Thyroid gland (tissue), 4 donors: ENCODE measurements around the gene CD82. TPM values are rescaled to one million over a fixed set of nuclear protein-coding genes. Genes with fewer than 3 reads are reported as not detected.

Source experiments
- DNase-seq, 2 donors: peaks; one replicate each; pipeline ENCODE4 v3.0.0-alpha.2; 2019
- H3K27ac ChIP-seq, 3 donors: fragments of 200-600 bp; sonication (generic); 1 replicate in 2 of 3; 2 replicates in 1 of 3; pipeline ENCODE4 v1.5.1; 2016 to 2019; ENCODE audit warnings: mild to moderate bottlenecking in 1 of 3, moderate library complexity in 1 of 3
- H3K27me3 ChIP-seq: fragments of 200-600 bp; sonication (generic); one replicate; pipeline ENCODE4 v1.5.1; 2019
- H3K36me3 ChIP-seq, 2 donors: fragments of 200-600 bp; sonication (generic); one replicate each; pipeline ENCODE4 v1.5.1; 2016 to 2019
- H3K4me1 ChIP-seq, 2 donors: fragments of 200-600 bp; sonication (generic); one replicate each; pipeline ENCODE4 v1.5.1; 2017 to 2019
- H3K4me3 ChIP-seq, 3 donors: fragments of 200-600 bp; sonication (generic); replicated peaks in 1 of 3; 1 replicate in 2 of 3; 2 replicates in 1 of 3; pipeline ENCODE4 v1.5.1; 2016; ENCODE audit warnings: mild to moderate bottlenecking in 1 of 3
- H3K9me3 ChIP-seq: fragments of 200-600 bp; sonication (generic); one replicate; pipeline ENCODE4 v1.5.1; 2017
- CTCF ChIP-seq, 6 experiments: fragments of 200-600 bp in 3 of 6; fragments of 450-650 bp in 3 of 6; sonication (generic) in 3 of 6; IDR thresholded peaks; one replicate each; pipeline ENCODE4 v1.5.1; 2016 to 2019; ENCODE audit warnings: antibody characterized with exemption in 6 of 6, mild to moderate bottlenecking in 2 of 6, inconsistent platforms in 1 of 6, moderate library complexity in 1 of 6
- POLR2A ChIP-seq, 2 donors: fragments of 450-650 bp; IDR thresholded peaks; one replicate each; pipeline ENCODE4 v1.6.1; 2017; ENCODE audit warnings: antibody characterized with exemption in 2 of 2, mild to moderate bottlenecking in 2 of 2, moderate library complexity in 1 of 2
- WGBS, 2 donors: methylation state at CpG; one replicate each; pipeline ENCODE4 v1.1.5; 2017; 5-methylcytosine and 5-hydroxymethylcytosine counted together
- intact Hi-C: fragments of 100-400 bp; cut with DNase I; formaldehyde crosslinking; loops from one replicate; pipeline ENCODE4 v1.15.1; 2023
- total RNA-seq, 4 donors: library from RNA; depleted of rRNA; stranded (reverse); fragments of >200 nt; gene quantifications; one replicate each; pipeline ENCODE4 v1.2.3, GENCODE V29; 2016

Gene CD82
- total RNA-seq, 4 donors from 2014 or later: 11.8 to 24.0 (median 18.7) TPM

- Histone ChIP-seq H3K27ac (no peak overlapping the region), H3K9me3 (no peaks in the 10 kb centered on the region), H3K4me1 (peaks cover 0 to 30% of the 10 kb centered on the region in 2 donors), H3K4me3 (no peak overlapping the region), H3K36me3 (no peaks in the 10 kb centered on the region), H3K27me3 (no peaks in the 10 kb centered on the region)
- intact Hi-C loops: loop anchor here (2.0 to 10.0 kb wide), 3 partner anchors 104 to 290 kb away; partner anchors contain the start of gene TSPAN18
- TF ChIP-seq CTCF (IDR thresholded peaks at IDR 0.05) (peak; percentile 87 to 99 (median 96)), POLR2A (IDR thresholded peaks at IDR 0.05) (no peak)
- WGBS, 2 donors: 11% methylated on average over 7 to 17 of the region's 24 CpGs
- peak; percentile 74 to 77 for DNase-seq
These were observed 55.7 kb downstream of the CD82 start for GRCh38 chr11:44621140-44621681.

GRCh38 chr11:44621784-44622183 lies 56.3 kb downstream of the CD82 start:
- Histone ChIP-seq H3K27me3 (no peaks in the 10 kb centered on the region), H3K36me3 (no peaks in the 10 kb centered on the region), H3K4me1 (peaks cover 0 to 30% of the 10 kb centered on the region in 2 donors), H3K27ac (no peak overlapping the region), H3K4me3 (no peak overlapping the region), H3K9me3 (no peaks in the 10 kb centered on the region)
- intact Hi-C loops: loop anchor here (2.0 to 10.0 kb wide), 3 partner anchors 103 to 289 kb away; partner anchors contain the start of gene TSPAN18
- 84 to 85% methylated on average over 8 of the region's 8 CpGs for WGBS, 2 donors
- DNase-seq: no peak
- TF ChIP-seq CTCF (IDR thresholded peaks at IDR 0.05) (no peak), POLR2A (IDR thresholded peaks at IDR 0.05) (no peak)

GRCh38 chr11:44622190-44622650 lies 56.8 kb downstream of the CD82 start:
- intact Hi-C loops: loop anchor here (5.0 to 10.0 kb wide), 2 partner anchors 103 to 270 kb away; partner anchors contain the start of gene TSPAN18
- no peaks in the 10 kb centered on the region for H3K27me3 ChIP-seq
- 95 to 96% methylated on average over 4 of the region's 4 CpGs for WGBS, 2 donors
- peaks cover 0 to 30% of the 10 kb centered on the region in 2 donors for H3K4me1 ChIP-seq
- H3K36me3 ChIP-seq: no peaks in the 10 kb centered on the region
- no peak for DNase-seq
- TF ChIP-seq POLR2A (IDR thresholded peaks at IDR 0.05) (no peak), CTCF (IDR thresholded peaks at IDR 0.05) (no peak)
- no peaks in the 10 kb centered on the region for H3K9me3 ChIP-seq
- H3K27ac ChIP-seq: no peak overlapping the region
- H3K4me3 ChIP-seq: no peak overlapping the region

GRCh38 chr11:44622721-44623258 lies 57.3 kb downstream of the CD82 start:
- no peak overlapping the region for H3K4me3 ChIP-seq
- no peaks in the 10 kb centered on the region for H3K36me3 ChIP-seq
- H3K4me1 ChIP-seq: peaks cover 2 to 36% of the 10 kb centered on the region in 2 donors
- DNase-seq: no peak
- H3K27ac ChIP-seq: no peak overlapping the region
- no peaks in the 10 kb centered on the region for H3K27me3 ChIP-seq
- no peaks in the 10 kb centered on the region for H3K9me3 ChIP-seq
- intact Hi-C loops: loop anchor here (5.0 to 10.0 kb wide), 2 partner anchors 102 to 270 kb away; partner anchors contain the start of gene TSPAN18
- 80 to 86% methylated on average over 11 of the region's 11 CpGs for WGBS, 2 donors
- TF ChIP-seq POLR2A (IDR thresholded peaks at IDR 0.05): no peak
- TF ChIP-seq CTCF (IDR thresholded peaks at IDR 0.05): no peak

DNA sequence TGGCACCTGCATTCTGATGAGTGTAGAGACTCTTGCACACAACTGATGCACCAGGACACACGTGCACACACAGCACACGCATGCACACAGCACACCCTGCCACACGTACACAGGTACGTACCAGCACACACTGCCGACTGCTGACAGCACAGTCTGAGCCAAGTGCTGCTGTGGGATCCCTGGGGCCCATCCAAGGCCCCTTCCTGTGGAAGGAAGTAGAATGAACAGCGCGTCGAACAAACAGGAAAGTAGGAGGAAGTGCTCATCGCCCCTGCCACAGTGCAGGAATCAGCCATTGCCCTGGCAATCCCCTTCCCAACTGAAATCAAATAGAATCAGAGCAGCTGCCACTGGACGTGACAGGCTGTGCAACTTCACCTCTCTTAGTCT lies 57.9 kb downstream of the CD82 start:
- H3K27ac ChIP-seq: peak overlapping the region in 2 of 3 donors; percentile 17 to 33
- H3K27me3 ChIP-seq: no peaks in the 10 kb centered on the region
- peak in 1 of 2 donors; percentile 16 for DNase-seq
- H3K9me3 ChIP-seq: no peaks in the 10 kb centered on the region
- WGBS, 2 donors: 75 to 89% methylated on average over 9 to 10 of the region's 10 CpGs
- peaks cover 6 to 41% of the 10 kb centered on the region in 2 donors for H3K4me1 ChIP-seq
- intact Hi-C loops: loop anchor here (5.0 to 10.0 kb wide), 2 partner anchors 101 to 269 kb away; partner anchors contain the start of gene TSPAN18
- H3K4me3 ChIP-seq: no peak overlapping the region
- H3K36me3 ChIP-seq: no peaks in the 10 kb centered on the region
- no peak for TF ChIP-seq POLR2A (IDR thresholded peaks at IDR 0.05)
- TF ChIP-seq CTCF (IDR thresholded peaks at IDR 0.05): no peak
